NCI-H1417 treated with DMSO at 0.1 percent for 48 hours (cell line): ENCODE measurements around the gene LHB.
"Not testable (repeated sequence)": the region's sequence is repeated elsewhere in the genome, so short reads cannot be mapped to it uniquely, and the experiment has no call there.

Experiments
- DNase-seq: peaks from one replicate; lab custom pipeline; 2025; lab: John Stamatoyannopoulos, UW

LHB gene

GRCh38 chr19:49038111-49038510 is 21.2 kb upstream of the LHB start:
- DNase-seq, result not testable (repeated sequence)

GRCh38 chr19:49036815-49037214 is 19.9 kb upstream of the LHB start, which contains the start of gene CGB1:
Gene CGB1 (minus strand): TSS chr19:49036895. CDS start chr19:49036711, 184 bp downstream.
- not testable (repeated sequence) for DNase-seq

GRCh38 chr19:49031642-49032301 is 14.9 kb upstream of the LHB start, which contains the start of gene CGB2:
Gene CGB2 (plus strand): TSS chr19:49031890. CDS start chr19:49032096, 206 bp downstream.
- not testable (repeated sequence) for DNase-seq

- not testable (repeated sequence) for DNase-seq
Measured at GRCh38 chr19:49030323-49030722, 13.4 kb upstream of the LHB start.

DNA sequence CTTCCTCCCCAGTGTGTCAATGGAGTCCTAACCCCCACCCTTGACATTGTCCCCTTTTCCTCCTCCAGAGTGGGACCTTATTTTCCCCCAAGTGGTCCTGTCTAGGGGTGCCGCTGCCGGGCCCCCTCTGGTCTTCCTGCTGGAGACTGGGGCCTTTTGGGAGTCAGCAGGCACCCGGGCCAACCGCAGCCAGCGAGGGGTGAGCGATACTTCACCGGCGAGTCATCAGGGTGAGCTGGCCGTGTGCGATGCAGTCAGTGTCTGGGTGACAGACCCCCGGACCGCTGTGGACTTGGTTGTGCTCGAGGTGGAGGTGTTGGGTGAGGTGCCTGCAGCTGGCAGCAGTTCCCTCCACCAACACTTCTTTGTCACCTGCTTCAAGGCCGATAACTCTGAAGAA is 12.9 kb upstream of the LHB start:
- not testable (repeated sequence) for DNase-seq

GRCh38 chr19:49028686-49029085 is 11.8 kb upstream of the LHB start:
- not testable (repeated sequence) for DNase-seq

GRCh38 chr19:49025599-49025998 is 8.7 kb upstream of the LHB start:
- not testable (repeated sequence) for DNase-seq

- not testable (repeated sequence) for DNase-seq
Measured at GRCh38 chr19:49025088-49025487, 8.2 kb upstream of the LHB start.

GRCh38 chr19:49024233-49024632 is 7.3 kb upstream of the LHB start, which contains the start of gene CGB3:
Gene CGB3 (minus strand): TSS chr19:49024333. CDS start chr19:49023971, 362 bp downstream.
- DNase-seq, result not testable (repeated sequence)

- no peak for DNase-seq
Measured at GRCh38 chr19:49022116-49022515, 5.2 kb upstream of the LHB start.

DNA sequence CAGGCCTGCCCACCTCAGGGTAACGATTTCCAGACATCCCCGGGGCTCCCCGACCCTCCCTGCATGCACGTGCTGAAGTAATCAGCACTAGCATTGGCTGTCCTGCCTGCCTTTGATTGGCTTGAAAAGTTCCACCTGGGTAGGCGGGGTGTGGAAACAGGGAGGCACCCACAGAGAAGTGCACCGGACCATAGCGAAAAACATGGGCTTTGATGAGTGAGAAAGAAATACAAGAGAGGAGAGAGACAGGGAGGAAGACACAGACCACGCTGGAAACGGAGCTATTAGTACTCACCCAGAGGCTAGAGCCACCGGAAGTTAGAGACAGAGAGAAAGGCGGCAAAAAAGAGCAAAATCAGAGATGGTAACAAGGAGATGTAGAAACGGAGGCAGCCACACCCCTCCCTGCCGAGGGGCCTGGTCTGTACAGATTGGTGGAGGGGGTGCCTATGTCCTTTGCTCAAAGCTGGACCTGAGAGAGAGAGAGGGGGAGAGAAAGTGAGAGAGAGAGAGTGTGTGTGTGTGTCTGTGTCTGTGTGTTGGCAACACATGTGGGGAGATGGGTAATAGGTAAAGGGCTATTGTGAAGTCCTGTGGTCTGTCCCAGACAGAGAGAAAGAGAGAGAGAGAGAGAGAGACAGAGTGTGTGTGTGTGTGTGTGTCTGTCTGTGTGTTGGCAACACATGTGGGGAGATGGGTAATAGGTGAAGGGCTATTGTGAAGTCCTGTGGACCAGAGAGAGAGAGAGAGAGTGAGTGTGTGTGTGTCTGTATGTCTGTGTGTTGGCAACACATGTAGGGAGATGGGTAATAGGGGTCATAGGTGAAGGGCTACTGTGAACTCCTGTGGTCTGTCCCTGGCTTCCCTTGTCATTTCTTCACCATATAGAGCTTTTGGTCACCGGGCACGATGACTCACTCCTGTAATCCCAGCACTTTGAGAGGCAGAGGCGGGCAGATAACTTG is 4.3 kb upstream of the LHB start:
- DNase-seq, result no peak

GRCh38 chr19:49020342-49020741 is 3.5 kb upstream of the LHB start:
- no peak for DNase-seq

DNA sequence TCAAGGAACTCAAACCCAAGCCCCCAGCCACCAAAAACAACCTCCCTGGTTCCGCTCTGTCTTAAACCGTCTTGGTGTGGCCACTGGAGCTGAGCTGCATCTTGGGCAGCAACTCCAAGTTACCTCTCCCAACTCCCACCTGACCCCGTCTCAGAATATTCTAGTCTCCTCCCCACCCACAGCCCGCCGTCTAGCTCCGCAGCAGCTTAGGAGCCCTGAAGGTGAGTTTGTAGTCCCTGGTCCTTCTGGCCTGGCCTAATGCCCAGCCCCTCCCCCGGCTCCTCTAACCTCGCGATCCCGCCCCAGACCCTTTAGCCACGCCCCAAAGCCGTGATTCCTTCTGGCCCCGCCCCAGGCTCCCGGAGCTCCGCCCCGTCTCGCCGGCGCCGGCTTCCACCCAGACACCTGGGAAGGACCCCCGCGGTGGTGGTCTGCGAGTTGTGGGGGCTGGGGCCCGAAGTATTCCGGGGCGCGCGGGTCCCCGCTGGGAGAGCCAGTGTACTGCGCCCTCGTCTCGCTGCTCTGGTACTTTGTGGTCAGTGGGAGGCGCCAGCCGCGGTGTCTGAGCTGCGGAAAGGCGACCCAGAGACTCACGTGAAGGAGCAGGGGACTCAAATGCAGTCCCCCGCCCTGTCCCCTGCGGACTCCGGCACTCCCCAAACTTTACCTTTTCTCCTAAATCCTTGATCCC is 2.5 kb upstream of the LHB start:
- no peak for DNase-seq

DNA sequence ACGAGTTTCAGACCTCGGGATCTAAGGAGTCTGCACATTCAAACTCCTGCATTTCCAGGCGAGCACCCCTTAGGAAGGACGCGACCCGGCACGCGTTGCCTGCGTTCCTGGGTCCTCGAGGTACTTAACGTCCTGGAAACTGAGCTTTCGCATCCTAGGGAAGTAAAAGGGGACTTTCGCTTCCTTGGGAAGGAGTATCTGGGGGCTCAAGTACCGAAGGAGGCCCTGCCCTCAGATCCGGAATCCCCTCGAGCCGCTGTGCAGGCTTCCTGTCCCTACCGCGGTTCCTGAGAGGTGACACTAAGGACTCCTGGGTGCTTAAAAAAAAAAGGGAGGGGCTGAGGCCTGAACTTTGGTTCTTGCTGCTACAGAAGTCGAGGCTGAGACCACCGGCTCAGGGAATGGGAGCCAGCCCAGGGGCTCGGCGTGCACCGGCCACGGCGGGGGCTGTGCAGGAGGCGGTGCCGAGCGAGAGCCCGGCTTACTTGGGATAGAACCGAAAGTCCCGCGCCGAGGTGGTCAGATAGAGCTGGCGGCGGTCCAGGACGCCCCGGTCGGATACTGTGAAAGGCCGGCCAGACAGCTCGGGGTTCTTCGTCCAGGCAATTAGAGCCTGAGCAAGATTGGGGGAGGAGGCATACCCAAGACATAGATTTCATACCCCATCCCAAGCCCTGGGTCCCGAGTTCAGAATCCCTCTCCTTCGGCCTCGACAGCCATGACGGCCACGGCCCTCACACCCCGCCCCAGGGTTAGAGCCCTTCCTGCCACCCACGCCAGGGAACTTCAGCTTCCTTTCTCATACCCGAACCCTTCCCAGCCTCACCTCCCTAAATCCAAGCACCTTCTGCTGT is 1.7 kb upstream of the LHB start:
- not testable (repeated sequence) for DNase-seq

DNA sequence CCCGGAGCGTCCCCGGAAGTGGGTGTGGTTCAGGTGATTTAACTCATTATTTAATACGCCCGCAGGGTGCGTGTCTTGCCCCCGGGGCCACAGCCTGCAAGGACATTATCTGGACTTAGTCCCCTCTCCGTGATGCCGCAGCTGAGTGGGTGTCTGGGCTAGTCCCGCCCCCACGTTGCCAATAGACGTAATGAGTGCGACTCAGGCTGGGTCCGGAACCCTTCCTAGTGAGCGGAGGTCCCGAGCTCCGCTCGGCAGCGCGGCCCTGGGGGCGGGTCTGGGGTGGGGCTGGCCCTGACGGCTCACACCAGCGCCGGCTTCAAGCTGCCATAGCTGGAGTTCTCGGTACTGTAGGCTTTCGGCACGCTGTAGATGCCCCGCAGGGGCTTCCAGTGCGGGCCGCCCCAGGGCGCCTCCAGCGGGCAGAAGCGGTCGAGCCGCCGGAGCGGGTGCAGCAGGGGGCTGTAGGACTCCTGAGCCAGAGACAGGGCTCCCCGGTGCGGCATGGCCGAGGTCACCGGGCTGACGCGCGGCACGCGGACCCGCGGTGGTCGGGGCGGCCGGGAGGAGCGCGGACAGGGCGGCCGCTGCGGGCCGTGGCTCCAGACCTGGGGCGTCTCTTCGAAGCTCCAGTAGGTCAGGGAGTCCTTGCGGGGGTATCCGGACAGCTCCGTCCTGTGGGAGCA is 918 bp upstream of the LHB start:
- DNase-seq, result no peak

DNA sequence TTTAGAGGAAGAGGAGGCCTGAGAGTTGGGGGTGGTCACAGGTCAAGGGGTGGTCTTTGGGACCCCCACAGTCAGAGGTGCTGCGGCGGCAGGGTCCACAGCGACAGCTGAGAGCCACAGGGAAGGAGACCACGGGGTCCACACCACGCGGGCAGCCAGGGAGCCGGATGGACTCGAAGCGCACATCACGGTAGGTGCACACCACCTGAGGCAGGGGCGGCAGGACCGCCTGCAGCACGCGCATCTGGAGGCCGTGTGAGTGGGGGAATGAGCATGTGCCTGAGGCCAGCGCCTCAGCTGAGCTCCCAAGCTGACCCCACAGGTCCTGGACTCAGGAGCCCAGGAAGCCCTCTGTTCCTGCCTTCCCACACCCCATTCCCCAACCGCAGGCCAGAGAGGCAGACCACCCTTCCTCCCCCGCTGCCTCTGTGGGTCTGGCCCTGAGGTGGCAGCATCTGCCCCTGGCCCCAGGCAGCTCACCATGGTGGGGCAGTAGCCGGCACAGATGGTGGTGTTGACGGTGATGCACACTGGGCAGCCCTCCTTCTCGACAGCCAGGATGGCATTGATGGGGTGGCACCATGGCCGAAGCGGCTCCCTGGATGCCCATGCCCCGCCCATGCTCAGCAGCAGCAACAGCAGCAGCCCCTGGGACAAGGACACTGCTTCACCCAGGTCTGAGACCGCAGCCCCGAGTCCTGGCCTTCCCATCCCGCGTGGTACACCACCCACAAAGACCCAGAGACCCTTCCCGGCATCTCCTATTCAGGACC is 638 bp downstream of the LHB start:
- no peak for DNase-seq

GRCh38 chr19:49014870-49015255 is 2.0 kb downstream of the LHB start:
- no peak for DNase-seq

GRCh38 chr19:49014123-49014869 is 2.6 kb downstream of the LHB start:
- DNase-seq, result no peak

DNA sequence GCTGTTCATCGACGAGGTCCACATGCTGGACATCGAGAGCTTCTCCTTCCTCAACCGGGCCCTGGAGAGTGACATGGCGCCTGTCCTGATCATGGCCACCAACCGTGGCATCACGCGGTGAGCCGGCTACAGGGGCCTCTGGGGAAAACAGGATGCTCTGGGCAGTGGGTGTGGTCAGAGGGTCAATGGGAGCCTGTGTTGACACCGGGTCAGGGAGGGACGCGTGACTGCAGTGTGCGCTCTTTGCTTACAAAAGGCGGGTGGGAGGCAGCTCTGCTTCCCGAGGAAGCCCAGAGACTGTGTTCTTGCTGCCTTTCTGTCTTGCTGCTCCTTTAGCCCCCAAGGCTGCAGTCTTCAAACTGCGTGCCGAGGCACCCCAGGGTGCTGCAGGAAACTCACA is 5.7 kb downstream of the LHB start:
- DNase-seq, result no peak
